Adrenal gland (tissue), 5 donors: ENCODE data around the gene CACTIN.

Experiments used
- POLR2A ChIP-seq, 2 donors: fragments of 450-650 bp; IDR thresholded peaks; one replicate each; pipeline ENCODE4 v1.6.1; 2017; ENCODE audit warnings: antibody characterized with exemption in 2 of 2, mild to moderate bottlenecking in 2 of 2, moderate library complexity in 1 of 2
- TF ChIP-seq, protein P1 (sequence below), 6 experiments: fragments of 450-650 bp in 4 of 6; fragments of 200-600 bp in 2 of 6; sonication (generic) in 1 of 6; IDR thresholded peaks; 1 replicate in 5 of 6; 2 replicates in 1 of 6; pipeline versions ENCODE4 v1.5.1 to v1.8.0; 2016 to 2021; ENCODE audit warnings: antibody characterized with exemption in 6 of 6, mild to moderate bottlenecking in 2 of 6, moderate library complexity in 1 of 6
- donor health status: DM: no; HTN: no; CAD: no.

DNA sequence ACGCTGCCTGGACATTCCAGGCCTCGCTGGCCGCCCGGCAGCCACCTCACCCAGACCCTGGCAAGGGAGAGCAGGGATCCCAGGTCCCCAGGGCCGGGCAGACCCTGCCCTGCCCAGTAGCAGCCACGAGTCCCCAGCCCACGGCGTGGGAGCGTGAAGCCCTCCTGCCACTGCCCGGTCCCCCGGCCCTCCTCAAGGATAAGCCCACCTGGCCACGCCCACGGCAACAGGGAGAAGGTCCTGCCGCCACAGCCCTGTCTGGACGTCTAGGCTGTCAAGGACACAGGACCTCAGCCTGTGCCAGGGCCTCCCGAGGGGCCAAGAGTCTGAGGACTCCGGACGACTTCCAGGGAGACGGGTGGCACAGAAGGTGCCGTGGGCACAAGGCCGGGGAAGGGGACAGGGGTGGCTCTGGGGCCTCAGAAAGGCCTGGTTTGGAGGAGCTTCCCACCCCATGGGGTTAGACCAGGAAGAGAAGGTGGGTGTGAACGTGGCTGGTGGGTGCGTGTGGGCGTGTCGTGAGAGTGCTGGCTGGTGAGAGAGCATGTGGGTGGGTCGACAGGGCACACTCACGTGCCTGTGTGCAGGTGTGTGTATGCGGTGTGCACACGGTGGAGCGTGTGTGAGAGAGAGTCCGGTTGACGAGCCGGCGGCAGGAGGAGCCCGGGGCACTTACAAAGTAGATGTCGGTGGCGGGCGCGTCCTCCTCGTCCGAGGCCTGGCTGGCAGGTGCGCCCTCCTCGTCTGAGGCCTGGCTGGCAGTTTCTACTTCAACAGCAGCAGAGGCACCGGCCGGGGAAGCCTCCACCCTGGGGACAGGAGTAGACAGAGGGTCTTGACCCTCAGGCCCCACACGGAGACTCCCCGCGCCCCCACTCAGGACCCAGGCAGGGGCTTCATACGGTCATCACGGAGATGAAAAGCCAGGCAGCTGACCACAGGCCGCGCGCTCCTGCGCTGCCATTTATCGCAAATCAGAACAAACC is 11.9 kb upstream of the CACTIN start:
- TF ChIP-seq, protein P1, sequence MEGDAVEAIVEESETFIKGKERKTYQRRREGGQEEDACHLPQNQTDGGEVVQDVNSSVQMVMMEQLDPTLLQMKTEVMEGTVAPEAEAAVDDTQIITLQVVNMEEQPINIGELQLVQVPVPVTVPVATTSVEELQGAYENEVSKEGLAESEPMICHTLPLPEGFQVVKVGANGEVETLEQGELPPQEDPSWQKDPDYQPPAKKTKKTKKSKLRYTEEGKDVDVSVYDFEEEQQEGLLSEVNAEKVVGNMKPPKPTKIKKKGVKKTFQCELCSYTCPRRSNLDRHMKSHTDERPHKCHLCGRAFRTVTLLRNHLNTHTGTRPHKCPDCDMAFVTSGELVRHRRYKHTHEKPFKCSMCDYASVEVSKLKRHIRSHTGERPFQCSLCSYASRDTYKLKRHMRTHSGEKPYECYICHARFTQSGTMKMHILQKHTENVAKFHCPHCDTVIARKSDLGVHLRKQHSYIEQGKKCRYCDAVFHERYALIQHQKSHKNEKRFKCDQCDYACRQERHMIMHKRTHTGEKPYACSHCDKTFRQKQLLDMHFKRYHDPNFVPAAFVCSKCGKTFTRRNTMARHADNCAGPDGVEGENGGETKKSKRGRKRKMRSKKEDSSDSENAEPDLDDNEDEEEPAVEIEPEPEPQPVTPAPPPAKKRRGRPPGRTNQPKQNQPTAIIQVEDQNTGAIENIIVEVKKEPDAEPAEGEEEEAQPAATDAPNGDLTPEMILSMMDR (IDR thresholded peaks at IDR 0.05): no peak
- TF ChIP-seq POLR2A (IDR thresholded peaks at IDR 0.05): no peak
